PC-9 (cell line): ENCODE data around the gene CCDC12.

Experiments used
- EZH2 ChIP-seq: fragments of 200-600 bp; sonication (generic); IDR thresholded peaks from 2 replicates; pipeline ENCODE4 v1.8.0; 2017; ENCODE audit warnings: antibody characterized with exemption, low read depth
- TF ChIP-seq, protein P1 (sequence below): fragments of 200-600 bp; sonication (generic); conservative IDR thresholded peaks from 2 replicates; pipeline ENCODE4 v1.6.1; 2017; ENCODE audit warnings: mixed run types, antibody characterized with exemption, mild to moderate bottlenecking, moderate library complexity

DNA sequence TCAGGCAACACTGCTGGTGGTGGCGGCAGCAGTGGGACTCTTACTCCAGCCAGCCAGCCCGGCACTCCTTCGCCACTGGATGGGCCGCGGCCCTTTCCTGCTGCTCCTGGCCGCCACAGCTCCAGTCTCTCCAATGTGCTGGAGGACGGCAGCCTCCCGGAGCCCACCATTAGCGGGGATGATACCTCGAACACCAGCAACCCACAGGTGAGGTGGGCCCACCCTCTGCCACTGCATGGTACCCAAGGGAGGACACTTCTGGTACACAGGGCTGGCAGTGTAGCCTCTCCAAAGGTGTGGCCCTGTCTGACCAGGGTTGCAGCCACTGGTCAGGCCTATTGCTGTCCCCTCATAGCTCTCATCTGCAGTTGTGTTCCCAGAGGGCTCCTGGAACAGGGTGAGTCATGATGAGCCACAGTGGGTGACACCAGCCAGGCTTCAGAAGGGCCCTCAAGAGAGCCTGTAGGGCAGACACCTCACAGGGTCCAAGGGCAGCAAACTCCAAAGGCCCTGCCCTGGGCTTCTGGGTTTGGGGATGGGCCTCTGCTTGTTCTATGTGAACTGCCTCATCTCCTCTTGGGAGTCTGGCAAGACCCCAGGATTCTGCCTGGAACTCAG, 23.8 kb upstream of the CCDC12 start:
- TF ChIP-seq, protein P1, sequence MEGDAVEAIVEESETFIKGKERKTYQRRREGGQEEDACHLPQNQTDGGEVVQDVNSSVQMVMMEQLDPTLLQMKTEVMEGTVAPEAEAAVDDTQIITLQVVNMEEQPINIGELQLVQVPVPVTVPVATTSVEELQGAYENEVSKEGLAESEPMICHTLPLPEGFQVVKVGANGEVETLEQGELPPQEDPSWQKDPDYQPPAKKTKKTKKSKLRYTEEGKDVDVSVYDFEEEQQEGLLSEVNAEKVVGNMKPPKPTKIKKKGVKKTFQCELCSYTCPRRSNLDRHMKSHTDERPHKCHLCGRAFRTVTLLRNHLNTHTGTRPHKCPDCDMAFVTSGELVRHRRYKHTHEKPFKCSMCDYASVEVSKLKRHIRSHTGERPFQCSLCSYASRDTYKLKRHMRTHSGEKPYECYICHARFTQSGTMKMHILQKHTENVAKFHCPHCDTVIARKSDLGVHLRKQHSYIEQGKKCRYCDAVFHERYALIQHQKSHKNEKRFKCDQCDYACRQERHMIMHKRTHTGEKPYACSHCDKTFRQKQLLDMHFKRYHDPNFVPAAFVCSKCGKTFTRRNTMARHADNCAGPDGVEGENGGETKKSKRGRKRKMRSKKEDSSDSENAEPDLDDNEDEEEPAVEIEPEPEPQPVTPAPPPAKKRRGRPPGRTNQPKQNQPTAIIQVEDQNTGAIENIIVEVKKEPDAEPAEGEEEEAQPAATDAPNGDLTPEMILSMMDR, result no peak
- no peak for TF ChIP-seq EZH2
